ENCODE measurements around the gene TCEANC2. TPM values are rescaled to one million over a fixed set of nuclear protein-coding genes. Genes with fewer than 3 reads are reported as not detected.

Gene TCEANC2
- total and polyA plus RNA-seq, 8 donors: 1.1 to 3.8 (median 1.8) TPM

DNA sequence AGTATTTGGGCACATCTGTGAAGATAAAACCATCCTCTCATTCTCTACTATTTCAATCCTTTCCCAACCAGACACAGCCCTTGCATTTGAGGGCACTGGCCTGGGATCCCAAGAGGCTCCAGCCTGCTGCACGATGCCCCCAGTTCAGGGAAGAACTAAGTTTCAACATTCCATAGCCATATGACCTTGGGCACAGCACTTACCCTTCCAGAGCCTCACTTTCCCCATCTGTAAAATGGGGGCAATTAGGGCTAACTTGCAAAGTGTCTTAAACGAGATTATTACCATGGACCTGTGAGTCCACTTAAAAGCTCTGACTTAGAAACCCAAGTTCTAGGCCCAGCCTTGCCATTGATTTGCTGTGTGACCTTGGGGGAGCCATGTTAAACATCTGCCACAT lies 76.5 kb downstream of the TCEANC2 start:
- H3K36me3 ChIP-seq: no peaks in the 10 kb centered on the region
- DNase-seq (no peak), ATAC-seq (no peak), FAIRE-seq (no peak)
- TF ChIP-seq, protein P1, sequence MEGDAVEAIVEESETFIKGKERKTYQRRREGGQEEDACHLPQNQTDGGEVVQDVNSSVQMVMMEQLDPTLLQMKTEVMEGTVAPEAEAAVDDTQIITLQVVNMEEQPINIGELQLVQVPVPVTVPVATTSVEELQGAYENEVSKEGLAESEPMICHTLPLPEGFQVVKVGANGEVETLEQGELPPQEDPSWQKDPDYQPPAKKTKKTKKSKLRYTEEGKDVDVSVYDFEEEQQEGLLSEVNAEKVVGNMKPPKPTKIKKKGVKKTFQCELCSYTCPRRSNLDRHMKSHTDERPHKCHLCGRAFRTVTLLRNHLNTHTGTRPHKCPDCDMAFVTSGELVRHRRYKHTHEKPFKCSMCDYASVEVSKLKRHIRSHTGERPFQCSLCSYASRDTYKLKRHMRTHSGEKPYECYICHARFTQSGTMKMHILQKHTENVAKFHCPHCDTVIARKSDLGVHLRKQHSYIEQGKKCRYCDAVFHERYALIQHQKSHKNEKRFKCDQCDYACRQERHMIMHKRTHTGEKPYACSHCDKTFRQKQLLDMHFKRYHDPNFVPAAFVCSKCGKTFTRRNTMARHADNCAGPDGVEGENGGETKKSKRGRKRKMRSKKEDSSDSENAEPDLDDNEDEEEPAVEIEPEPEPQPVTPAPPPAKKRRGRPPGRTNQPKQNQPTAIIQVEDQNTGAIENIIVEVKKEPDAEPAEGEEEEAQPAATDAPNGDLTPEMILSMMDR (IDR thresholded peaks at IDR 0.05): no peak
- peaks cover 4 to 15% (median 11%) of the 10 kb centered on the region in 3 donors for H3K4me1 ChIP-seq
- WGBS, 2 donors: 74 to 91% methylated on average over 2 of the region's 2 CpGs
- H3K9me3 ChIP-seq: no peaks in the 10 kb centered on the region
- H3K27ac ChIP-seq: no peak overlapping the region
- no peak overlapping the region for H3K4me3 ChIP-seq
- intact Hi-C loops (cut with DNase I): loop anchor here in 1 of 3 donors (10.0 kb wide), 1 partner anchor 275 kb away; the partner anchor contains the start of gene SSBP3
- no peaks in the 10 kb centered on the region for H3K27me3 ChIP-seq

DNA sequence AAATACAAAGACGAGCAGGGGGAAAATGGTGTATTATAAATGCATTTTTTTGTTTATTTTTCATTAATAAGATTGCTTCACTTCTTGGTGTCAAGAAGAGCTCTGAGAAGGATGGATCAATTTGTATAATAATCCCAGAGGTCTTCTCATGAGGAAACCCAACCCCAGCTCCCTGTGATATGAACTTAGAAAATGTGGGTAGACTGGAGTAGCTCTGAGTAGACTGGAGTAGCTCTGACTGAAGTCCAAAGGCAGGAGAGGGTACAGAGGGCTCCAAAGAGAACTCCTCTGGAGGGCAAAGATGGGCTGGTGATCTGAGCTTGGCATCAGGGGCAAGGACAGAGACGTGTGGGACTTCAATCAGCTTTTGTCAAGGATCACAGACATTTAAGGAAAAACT lies 78.0 kb downstream of the TCEANC2 start:
- Histone ChIP-seq H3K4me3 (no peak overlapping the region), H3K9me3 (no peaks in the 10 kb centered on the region), H3K27ac (no peak overlapping the region), H3K4me1 (no peaks in the 10 kb centered on the region), H3K36me3 (no peaks in the 10 kb centered on the region), H3K27me3 (no peaks in the 10 kb centered on the region)
- 74 to 85% methylated on average over 2 of the region's 2 CpGs for WGBS, 2 donors
- intact Hi-C loops (cut with DNase I): no loop called here
- ATAC-seq (no peak), DNase-seq (no peak), FAIRE-seq (no peak)
- TF ChIP-seq, protein P1 (IDR thresholded peaks at IDR 0.05): no peak

DNA sequence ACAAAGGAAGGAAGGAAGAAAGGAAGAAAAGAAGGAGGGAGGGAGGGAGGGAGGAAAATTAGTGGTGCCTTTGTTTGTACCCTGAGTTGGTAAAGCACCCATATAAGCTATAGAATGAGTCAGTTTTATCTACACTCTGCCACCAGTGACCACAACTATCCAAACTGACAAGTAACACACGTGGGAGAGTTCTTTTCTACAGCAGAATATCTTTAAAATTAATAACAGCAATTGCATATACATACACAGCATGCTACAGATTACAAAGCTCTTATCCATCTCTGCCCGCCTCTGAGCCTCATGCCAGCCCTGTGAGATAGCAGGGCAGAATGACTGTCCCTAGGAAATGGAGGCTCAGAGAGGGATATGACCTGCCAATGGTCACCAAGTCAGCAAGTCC lies 79.1 kb downstream of the TCEANC2 start:
- ATAC-seq (no peak), FAIRE-seq (no peak), DNase-seq (no peak)
- Histone ChIP-seq H3K27ac (no peak overlapping the region), H3K36me3 (no peaks in the 10 kb centered on the region), H3K4me1 (no peaks in the 10 kb centered on the region), H3K4me3 (no peak overlapping the region), H3K27me3 (no peaks in the 10 kb centered on the region), H3K9me3 (no peaks in the 10 kb centered on the region)
- TF ChIP-seq, protein P1 (IDR thresholded peaks at IDR 0.05): no peak
- intact Hi-C loops (cut with DNase I): no loop called here
- 65 to 67% methylated on average over 2 of the region's 2 CpGs for WGBS, 2 donors

DNA sequence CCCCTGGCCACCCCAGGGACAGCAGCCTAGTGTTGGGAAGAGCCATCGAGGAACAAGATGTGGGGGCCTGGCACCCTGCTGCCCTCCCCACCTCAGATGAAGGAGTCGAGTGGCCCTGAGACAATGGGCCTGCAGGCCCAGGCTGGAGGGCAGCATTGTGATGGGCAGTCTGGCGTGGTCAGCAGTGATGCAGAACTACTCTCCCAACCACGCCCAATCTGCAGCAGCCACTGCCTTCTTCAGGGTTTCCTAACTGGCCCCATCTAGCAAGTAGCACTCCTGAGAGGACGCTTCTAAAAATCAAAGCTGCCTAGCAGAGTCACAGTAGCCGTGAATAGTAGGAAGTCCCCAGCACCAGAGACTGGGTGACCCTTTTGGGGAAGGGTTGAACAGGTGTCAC lies 80.9 kb downstream of the TCEANC2 start:
- FAIRE-seq: no peak
- 84 to 88% methylated on average over 6 of the region's 6 CpGs for WGBS, 2 donors

DNA sequence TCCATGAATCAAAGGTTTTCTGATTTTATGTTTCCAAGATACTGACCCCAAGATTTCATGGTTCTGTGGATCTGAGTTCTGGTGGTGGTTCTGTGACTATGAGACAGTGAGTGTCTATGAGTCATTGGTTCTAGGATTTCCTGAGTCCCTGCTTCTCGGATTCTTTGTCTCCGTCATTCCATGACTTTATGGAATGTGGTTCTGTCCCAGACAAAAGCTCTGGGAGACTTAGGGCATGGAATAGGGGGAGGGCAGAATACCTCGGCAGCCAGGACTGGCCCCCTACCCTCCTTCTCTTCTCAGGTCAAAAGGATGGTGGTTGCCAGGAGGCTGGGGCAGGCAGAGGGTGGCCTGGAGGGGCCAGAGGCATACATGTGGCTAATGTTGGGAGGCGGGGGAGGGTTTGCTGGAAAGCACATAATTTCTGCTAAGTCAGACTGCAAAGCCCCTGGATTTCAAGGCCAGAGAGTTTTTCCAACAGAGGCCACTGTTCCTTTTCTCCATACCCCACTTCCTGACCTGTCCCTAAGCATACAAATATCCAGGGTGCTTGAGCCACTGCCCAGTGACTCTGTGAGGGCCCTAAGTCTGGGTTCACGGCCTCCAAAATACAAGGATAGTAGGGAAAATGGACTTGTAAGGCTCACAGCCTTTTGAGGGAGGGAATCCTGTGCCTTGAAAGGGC lies 82.2 kb downstream of the TCEANC2 start:
- Histone ChIP-seq H3K36me3 (no peaks in the 10 kb centered on the region), H3K9me3 (no peaks in the 10 kb centered on the region), H3K27ac (no peak overlapping the region), H3K4me1 (no peaks in the 10 kb centered on the region), H3K27me3 (no peaks in the 10 kb centered on the region), H3K4me3 (no peak overlapping the region)
- ATAC-seq (no peak), DNase-seq (no peak), FAIRE-seq (no peak)
- TF ChIP-seq, protein P1 (IDR thresholded peaks at IDR 0.05): no peak
- 65 to 67% methylated on average over 5 of the region's 5 CpGs for WGBS, 2 donors
- intact Hi-C loops (cut with DNase I): no loop called here

More for the DNA sequence above, 80.9 kb downstream of the TCEANC2 start:
- no peaks in the 10 kb centered on the region for H3K27me3 ChIP-seq
- H3K27ac ChIP-seq: no peak overlapping the region
- TF ChIP-seq, protein P1 (IDR thresholded peaks at IDR 0.05): no peak
- ATAC-seq (no peak), DNase-seq (no peak)
- H3K9me3 ChIP-seq: no peaks in the 10 kb centered on the region
- H3K4me3 ChIP-seq: no peak overlapping the region
- H3K36me3 ChIP-seq: no peaks in the 10 kb centered on the region
- intact Hi-C loops (cut with DNase I): no loop called here
- no peaks in the 10 kb centered on the region for H3K4me1 ChIP-seq
